GM12892 (cell line): ENCODE results near the gene RAB10.
A peak's percentile ranks its signal among the peaks of the same experiment; 100 is the strongest.
"Not testable (repeated sequence)": the region's sequence is repeated elsewhere in the genome, so short reads cannot be mapped to it uniquely, and the experiment has no call there.

ENCODE experiments used
- DNase-seq: peaks from one replicate; pipeline ENCODE4 v3.0.0; 2011; ENCODE audit not compliant: insufficient read length
- FAIRE-seq: peaks from 2 replicates; lab custom pipeline; 2011; peaks lifted over from hg19 to GRCh38; lab: Jason Lieb, UNC
- POLR2A ChIP-seq: IDR thresholded peaks from 2 replicates; pipeline ENCODE4 v1.6.1; 2011; ENCODE audit warnings: low read depth, low read length, control low read depth
- POLR2AphosphoS5 ChIP-seq: IDR thresholded peaks from 2 replicates; pipeline ENCODE4 v1.6.1; 2011; ENCODE audit warnings: low read depth, low read length, control low read depth
- TAF1 ChIP-seq: IDR thresholded peaks from 2 replicates; pipeline ENCODE4 v1.6.1; 2011; ENCODE audit warnings: low read depth, mild to moderate bottlenecking, control low read depth, low read length, borderline replicate concordance

RAB10 gene

DNA sequence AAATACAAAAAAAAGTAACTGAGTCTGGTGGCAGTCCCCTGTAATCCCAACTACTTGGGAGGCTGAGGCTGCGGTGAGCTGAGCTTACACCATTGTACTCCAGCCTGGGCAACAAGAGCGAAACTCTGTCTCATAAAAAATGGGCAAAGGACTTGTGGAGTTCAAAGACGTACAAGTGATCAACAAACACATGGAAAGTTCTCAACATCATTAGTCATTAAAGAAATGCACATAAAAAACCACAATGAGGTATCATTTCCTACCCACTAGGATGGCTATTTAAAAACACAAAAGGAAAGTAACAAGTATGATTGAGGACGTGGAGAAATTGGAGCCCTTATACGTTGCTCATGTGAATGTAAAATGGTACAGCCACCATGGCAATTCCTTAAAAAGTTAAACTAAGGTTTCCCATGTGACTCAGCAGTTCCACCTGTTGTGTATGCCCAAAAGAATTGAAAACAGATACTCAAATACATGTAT, 52.3 kb downstream of the RAB10 start:
- DNase-seq (no peak), FAIRE-seq (peak; percentile 72)
- TF ChIP-seq POLR2A: no peak
- TF ChIP-seq TAF1: no peak
- no peak for TF ChIP-seq POLR2AphosphoS5

DNA sequence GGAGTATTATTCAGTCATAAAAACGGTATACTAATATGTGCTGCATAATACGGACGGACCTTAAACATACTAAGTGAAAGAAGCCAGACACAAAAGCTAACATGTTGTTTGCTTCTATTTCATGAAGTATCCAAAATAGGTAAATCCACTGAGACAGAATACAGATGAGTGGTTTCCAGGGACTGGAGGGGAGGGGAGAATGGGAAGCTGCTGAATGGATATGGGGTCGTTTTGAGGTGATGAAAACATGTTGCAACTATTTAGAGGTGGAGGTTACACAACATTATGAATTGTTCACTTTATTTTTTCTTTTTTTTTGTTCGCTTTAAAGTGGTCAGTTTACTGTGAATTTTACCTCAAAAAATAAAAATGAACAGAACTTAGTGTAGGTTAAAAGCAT, 52.9 kb downstream of the RAB10 start:
- DNase-seq: no peak
- no peak for TF ChIP-seq TAF1
- TF ChIP-seq POLR2AphosphoS5: no peak
- TF ChIP-seq POLR2A: no peak
- no peak for FAIRE-seq

DNA sequence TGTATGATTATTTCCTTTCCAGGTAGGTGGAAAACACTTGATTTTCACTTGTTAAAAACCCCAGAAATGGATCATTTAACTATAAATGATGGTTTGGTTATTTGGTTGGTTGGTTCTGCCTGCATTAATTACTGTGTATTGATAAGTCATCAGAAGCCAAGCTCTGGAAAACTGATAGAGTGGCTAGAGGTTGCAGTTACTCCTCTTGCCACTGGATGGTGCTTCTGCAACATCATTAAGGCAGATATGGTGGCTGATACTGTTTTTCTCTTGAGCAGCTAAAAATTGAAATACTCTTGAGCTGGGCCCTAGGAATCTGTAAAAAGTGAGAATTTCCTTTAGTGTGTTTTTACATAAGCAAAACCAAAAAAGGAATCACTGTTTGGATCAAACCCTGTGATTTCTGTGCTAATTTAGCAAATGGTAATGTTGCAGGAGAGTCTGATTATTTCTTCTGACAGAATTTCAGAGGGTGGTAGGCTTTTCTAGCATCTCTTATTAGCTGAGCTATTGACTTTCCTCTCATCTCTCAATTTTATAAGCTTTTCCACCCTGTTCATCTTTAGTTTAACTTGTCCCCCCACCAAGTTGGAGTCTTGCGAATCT, 54.3 kb downstream of the RAB10 start:
- FAIRE-seq (peak; percentile 61), DNase-seq (no peak)
- TF ChIP-seq TAF1 (no peak), POLR2A (no peak)

DNA sequence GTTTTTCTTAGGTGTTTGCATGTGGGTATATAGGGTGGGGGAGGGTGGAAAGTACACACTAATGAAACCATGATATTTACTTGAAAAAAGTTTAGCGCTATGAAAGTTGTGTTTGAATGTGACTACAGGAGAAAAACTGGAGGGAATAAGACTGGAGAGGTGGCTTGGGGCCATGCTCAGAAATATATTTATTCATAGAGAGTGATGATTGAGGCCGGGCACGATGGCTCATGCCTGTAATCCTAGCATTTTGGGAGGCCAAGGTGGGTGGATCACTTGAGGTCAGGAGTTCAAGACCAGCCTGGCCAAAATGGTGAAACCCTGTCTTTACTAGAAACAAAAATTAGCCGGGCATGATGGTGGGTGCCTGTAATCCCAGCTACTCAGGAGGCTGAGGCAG, 55.0 kb downstream of the RAB10 start:
- DNase-seq, FAIRE-seq: not testable (repeated sequence)

DNA sequence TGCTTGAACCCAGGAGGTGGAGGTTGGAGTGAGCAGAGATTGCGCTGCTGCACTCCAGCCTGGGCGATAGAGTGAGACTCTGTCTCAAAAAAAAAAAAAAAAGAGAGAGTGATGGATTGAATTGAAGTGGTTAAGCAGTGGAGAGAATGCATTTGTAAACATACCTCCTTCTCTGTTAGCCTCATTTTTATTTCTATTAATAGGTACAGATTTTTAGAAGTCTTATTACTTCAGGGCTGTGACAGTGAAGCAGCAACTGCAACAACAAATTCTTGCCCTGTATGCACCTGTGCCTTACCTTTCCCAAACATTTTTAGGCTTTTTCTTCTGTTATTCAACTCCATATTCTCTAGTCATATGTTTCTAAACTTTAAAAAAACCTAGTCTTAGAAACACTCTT, 55.5 kb downstream of the RAB10 start:
- DNase-seq (no peak), FAIRE-seq (no peak)
- TF ChIP-seq POLR2AphosphoS5: no peak
- no peak for TF ChIP-seq TAF1
- TF ChIP-seq POLR2A: no peak

DNA sequence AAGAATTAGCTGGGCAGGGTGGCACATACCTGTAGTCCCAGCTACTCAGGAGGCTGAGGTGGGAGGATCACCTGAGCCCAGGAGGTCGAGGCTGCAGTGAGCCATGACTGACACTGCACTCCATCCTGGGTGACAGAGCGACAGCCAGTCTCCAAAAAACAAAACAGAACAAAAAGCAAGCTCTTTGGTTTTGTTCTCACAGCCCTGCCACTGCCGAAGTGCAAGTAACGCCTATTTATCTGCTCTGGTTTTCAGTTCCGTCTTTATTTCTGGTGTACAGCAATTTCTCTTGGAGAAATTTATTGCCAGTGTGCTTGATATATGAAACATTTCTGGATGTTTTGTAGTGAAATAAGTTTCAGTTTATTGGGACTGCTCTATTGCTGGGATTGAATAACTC, 61.9 kb downstream of the RAB10 start:
- TF ChIP-seq POLR2A: no peak
- TF ChIP-seq TAF1: no peak
- no peak for TF ChIP-seq POLR2AphosphoS5
- FAIRE-seq (no peak), DNase-seq (no peak)

DNA sequence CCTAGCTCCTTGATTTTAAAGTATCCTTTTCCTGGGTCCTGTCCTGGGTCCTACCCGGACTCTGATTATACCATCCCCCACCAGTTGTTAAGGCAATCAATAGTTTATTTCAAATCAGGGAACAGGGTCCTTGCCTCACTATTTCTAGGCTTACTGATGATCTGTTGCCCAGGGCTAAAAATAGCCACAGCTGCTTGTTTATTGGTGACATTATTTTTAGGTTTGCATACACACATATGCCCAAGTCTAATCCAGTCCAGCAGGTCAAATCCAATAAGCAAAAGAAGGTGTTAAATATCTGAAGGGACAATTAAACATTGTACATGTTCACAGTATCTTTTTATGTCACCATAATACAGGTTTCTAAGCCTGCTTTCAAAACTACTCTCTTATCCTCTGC, 66.0 kb downstream of the RAB10 start:
- no peak for FAIRE-seq
- no peak for DNase-seq
- TF ChIP-seq TAF1 (no peak), POLR2A (no peak), POLR2AphosphoS5 (no peak)

DNA sequence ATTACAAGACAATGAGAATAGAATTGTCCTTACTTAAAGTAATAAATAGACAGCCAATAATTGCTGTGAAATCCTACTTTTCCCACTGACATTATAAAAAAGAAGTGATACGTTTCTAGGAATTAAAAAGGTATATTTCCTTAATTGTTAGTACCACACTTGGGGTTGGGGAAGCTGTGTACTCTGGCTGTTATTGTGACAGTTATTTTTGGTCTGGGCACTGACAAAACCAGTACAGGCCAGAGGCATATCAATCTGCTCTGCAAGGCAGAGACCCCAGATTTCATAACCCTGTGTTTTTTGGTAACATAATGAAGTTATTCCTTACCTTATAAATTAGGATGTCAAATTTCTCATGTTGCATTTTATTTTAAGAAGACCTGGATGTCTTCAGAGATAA, 66.5 kb downstream of the RAB10 start:
- TF ChIP-seq POLR2A (no peak), POLR2AphosphoS5 (no peak), TAF1 (no peak)
- DNase-seq: no peak
- FAIRE-seq: no peak

DNA sequence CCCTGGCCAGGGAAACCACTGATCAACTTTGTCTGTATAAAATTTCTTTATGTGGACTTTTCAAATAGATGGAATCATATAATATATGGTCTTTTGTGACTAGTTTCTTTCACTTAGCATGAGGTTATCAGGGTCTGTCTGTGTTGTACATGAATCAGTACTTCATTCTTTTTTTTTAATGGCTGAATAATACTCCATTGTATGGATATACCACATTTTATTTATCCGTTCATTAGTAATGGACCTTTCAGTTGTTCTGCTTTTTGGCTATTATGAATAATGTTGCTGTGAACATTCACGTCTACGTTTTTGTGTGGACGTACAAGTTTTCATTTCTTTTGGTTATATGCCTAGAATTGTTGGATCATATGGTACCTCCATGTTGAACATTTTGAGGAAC, 69.9 kb downstream of the RAB10 start:
- no peak for TF ChIP-seq POLR2A
- TF ChIP-seq TAF1: no peak
- TF ChIP-seq POLR2AphosphoS5: no peak
- no peak for DNase-seq
- FAIRE-seq: peak; percentile 66

DNA sequence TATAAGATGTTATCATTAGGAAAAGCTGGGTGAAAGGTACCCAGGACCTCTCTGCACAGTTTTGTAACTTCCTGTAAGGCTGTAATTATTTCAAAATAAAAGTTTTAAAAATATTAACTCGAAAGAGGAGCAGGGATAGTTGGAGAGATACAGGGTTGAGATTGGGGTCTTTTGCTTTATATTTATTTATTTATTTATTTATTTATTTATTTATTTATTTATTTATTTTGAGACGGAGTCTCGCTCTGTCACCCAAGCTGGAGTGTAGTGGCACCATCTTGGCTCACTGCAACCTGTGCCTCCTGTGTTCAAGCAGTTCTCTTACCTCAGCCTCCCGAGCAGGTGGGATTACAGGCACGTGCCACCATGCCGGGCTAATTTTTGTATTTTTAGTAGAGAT, 74.8 kb downstream of the RAB10 start:
- not testable (repeated sequence) for DNase-seq, FAIRE-seq

DNA sequence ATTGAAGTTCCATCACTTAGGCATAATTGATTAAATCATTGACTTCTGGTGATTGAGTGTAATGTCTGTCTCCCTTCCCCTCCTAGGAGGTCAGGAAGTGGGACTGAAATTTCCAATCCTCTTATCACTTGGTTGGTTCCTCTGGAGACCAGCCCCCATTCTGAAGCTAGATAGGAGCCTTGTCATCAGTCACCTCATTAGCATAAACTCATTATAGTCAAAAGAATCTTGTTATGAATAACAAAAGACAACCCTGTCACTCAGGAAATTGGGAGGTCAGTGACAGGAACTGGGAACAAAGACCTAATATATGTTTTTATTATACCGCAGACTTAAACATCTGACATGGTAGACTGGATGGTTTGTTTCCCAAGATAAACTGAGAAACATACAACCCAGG, 78.3 kb downstream of the RAB10 start:
- TF ChIP-seq POLR2AphosphoS5 (no peak), POLR2A (no peak), TAF1 (no peak)
- FAIRE-seq (no peak), DNase-seq (no peak)

DNA sequence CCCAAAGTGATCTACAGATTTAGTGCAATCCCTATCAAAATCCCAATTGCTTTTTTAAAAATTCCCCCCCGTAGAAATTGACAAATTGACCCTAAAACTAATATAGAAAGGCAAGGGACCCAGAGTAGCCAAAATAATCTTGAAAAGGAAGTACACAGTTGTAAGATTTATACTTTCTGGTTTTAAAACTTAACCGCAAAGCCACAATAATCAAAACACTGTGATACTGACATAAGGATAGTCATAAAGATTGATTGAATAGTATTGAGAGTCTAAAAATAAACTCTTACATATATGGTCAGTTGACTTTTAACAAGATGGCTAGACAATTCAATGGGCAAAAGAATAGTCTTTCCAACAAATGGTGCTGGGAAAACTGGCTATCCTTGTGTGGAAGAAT, 80.3 kb downstream of the RAB10 start:
- no peak for DNase-seq
- TF ChIP-seq TAF1 (no peak), POLR2AphosphoS5 (no peak), POLR2A (no peak)
- FAIRE-seq: no peak

DNA sequence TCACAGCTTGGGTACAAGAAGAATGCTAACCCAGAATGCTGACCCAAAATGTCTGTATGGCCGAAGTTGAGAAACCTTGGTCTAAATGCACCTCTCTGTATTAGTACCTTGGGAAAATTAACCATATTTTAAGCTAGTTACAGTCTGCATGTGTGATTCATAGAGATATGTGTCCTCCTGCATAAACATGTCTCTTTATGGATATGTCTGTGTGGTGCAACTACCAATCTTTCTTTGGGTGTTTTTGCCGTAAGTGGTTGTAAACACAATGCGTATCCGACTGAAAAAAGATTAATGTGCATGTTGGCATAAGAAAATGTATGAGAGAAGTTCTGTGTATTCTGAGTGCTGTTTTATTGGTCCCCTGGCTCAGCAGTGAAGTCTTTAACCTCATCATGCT, 84.8 kb downstream of the RAB10 start:
- TF ChIP-seq POLR2A: no peak
- TF ChIP-seq POLR2AphosphoS5: no peak
- DNase-seq: no peak
- no peak for FAIRE-seq

DNA sequence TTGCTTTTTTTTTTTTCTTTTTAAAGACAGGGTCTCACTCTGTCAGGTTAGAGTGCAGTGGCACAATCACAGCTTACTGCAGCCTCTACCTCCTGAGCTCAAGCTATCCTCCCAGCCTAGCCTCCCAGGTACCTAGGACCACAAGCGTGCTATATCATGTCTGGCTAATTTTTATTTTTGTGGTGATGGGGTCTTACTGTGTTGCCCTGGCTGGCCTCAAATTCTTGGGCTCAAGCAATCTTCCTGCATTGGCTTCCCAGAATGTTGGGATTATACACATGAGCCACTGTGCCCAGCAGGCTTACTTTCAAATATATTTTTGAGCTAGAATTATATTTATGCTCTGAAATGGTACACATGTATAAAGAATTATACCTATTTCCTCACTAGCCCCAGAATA, 85.6 kb downstream of the RAB10 start:
- FAIRE-seq (no peak), DNase-seq (no peak)
- no peak for TF ChIP-seq POLR2A
- no peak for TF ChIP-seq TAF1
- TF ChIP-seq POLR2AphosphoS5: no peak
